BE2C (cell line): ENCODE data around the gene ATG7.
"Not testable (repeated sequence)": the region's sequence is repeated elsewhere in the genome, so short reads cannot be mapped to it uniquely, and the experiment has no call there.

Experiments used
- DNase-seq: peaks from one replicate; pipeline ENCODE4 v3.0.0-alpha.2; 2020
- H3K27me3 ChIP-seq: fragments of 250-450 bp; sonication (Bioruptor Pico); 2 replicates; pipeline ENCODE4 v1.5.1; 2020; ENCODE audit warnings: mild to moderate bottlenecking
- H3K36me3 ChIP-seq: fragments of 250-450 bp; sonication (Bioruptor Pico); 2 replicates; pipeline ENCODE4 v1.5.1; 2020; ENCODE audit warnings: mild to moderate bottlenecking
- H3K4me1 ChIP-seq: fragments of 250-450 bp; sonication (Bioruptor Pico); 2 replicates; pipeline ENCODE4 v1.5.1; 2020
- H3K4me3 ChIP-seq: 2 replicates; pipeline ENCODE4 v1.5.1; 2011; ENCODE audit warnings: low read depth, low read length
- H3K9me3 ChIP-seq: fragments of 250-450 bp; sonication (Bioruptor Pico); 2 replicates; pipeline ENCODE4 v1.5.1; 2020
- CTCF ChIP-seq: IDR thresholded peaks from 2 replicates; pipeline ENCODE4 v1.5.1; 2012; ENCODE audit warnings: mild to moderate bottlenecking, low read depth, low read length

The ATG7 gene

DNA sequence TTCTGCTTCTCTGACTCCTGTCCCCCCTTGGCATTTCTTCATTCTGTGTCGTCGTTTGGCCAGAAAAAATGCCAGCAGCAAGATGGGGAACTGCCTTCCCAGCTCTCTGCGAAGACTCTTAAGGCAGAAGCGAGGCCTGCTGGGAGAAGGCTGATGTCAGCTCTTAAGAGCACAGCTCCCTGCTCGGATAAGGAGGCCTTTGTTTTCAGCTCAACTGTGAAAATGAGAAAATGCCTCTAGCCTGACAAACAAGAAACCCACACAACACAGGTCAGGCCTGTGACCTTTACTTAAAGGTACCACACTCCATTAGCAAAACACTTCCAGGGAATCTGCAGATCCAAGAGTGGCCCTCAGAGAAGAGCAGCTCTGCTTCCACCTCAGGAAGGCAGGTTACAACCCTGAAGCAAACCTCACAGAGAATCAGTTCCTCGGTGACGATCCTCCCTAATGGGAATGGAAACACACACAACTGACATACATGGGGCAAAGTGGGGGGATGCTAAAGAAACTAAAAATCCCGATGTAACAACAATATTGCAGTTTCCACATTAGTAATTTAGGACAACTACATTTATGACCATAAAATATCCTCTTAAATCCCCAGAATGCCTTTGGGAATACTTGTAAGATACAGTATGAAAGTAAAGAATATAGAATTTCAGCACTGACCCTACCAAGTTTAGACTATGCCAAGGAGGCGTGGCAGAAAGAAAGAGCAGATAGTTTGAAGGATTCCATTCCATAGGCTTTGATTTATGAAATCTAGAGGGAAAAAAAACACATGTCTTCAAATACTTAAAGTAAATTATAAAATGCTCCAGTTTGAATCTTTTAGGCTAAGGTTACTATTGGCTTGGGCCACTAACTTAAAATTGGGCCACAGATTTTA lies 319.4 kb downstream of the ATG7 start:
- no peak for DNase-seq
- Histone ChIP-seq H3K9me3 (no peaks in the 10 kb centered on the region), H3K36me3 (no peaks in the 10 kb centered on the region), H3K27me3 (no peaks in the 10 kb centered on the region), H3K4me1 (no peaks in the 10 kb centered on the region; the same call in 1 of the 2 replicates), H3K4me3 (no peak overlapping the region)
- no peak for TF ChIP-seq CTCF

- H3K36me3 ChIP-seq, result no peaks in the 10 kb centered on the region
- H3K4me3 ChIP-seq, result no peak overlapping the region
- no peaks in the 10 kb centered on the region for H3K27me3 ChIP-seq
- H3K9me3 ChIP-seq, result no peaks in the 10 kb centered on the region
- no peak for TF ChIP-seq CTCF
- DNase-seq, result no peak
- H3K4me1 ChIP-seq, result no peaks in the 10 kb centered on the region; the same call in 1 of the 2 replicates
Observed at GRCh38 chr3:11592445-11593298, 320.5 kb downstream of the ATG7 start.

DNA sequence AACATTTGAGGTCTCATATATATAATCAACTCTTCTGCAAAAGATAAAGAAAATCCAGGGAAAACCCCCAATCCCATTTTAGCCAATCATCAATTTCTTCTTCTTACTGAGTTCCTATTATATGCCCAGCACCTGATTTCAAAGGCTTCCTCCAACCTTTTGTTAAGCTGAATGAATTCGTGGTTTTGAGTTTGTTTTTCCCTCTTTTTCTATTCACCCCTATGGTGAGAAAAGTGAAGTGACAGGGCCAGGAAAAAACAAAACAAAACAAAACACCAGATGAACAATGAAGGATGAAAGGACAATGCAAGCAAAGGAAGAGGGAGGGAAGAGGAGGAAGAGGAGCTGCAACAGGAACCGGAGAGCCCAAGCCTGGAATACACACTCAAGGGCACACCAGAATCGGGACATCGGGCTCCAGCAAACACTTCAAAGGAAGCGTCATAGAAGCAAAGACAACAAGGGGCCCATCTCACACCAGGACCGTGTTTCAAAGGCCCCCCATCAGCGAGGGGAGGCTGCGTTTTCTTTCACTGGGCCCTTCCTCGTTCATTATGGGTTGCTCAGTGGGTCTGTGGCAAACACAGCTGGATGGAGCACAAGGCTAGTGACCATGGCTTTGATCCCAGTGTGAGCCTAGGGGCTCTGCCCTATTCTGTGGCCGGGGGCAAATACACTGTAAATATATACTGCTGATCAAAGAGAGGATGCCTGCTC lies 321.3 kb downstream of the ATG7 start:
- Histone ChIP-seq H3K36me3 (no peaks in the 10 kb centered on the region), H3K4me1 (no peaks in the 10 kb centered on the region; the same call in 1 of the 2 replicates), H3K4me3 (no peak overlapping the region), H3K27me3 (no peaks in the 10 kb centered on the region), H3K9me3 (no peaks in the 10 kb centered on the region)
- DNase-seq, result no peak
- no peak for TF ChIP-seq CTCF

- H3K4me1 ChIP-seq, result not testable (repeated sequence)
Observed at GRCh38 chr3:11595024-11595423, 322.8 kb downstream of the ATG7 start.

DNA sequence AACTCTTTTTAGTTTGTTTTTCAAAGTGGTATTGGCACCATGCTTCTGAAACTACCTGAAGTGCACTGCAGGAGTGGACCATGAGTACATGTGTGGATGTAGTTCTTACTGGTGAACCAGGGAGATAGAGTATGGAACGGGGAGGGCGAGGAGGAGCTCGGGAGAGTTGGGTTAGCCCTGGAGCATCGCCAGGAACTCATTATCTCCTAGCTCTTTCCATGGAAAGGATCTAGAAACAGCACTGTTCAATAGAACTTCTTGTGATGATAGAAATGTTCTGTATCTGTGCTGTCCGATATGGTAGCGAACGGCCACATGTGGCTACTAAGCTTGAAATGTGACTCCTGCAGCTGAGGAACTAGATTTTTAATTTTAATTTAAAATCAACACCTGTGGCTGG lies 324.2 kb downstream of the ATG7 start:
- Histone ChIP-seq H3K36me3 (no peaks in the 10 kb centered on the region; the same call in 1 of the 2 replicates), H3K4me3 (no peak overlapping the region)
- no peak for TF ChIP-seq CTCF

More at GRCh38 chr3:11595024-11595423, 322.8 kb downstream of the ATG7 start:
- H3K27me3 ChIP-seq, H3K4me3 ChIP-seq, DNase-seq, H3K9me3 ChIP-seq, H3K36me3 ChIP-seq: not testable (repeated sequence)

More for the DNA sequence above, 324.2 kb downstream of the ATG7 start:
- no peaks in the 10 kb centered on the region for H3K27me3 ChIP-seq
- no peaks in the 10 kb centered on the region for H3K4me1 ChIP-seq
- H3K9me3 ChIP-seq, result no peaks in the 10 kb centered on the region
- DNase-seq, result no peak
